Lower leg skin (tissue), 4 donors: ENCODE results near the gene POLK. TPM values are rescaled to one million over a fixed set of nuclear protein-coding genes. Genes with fewer than 3 reads are reported as not detected.
A peak's percentile ranks its signal among the peaks of the same experiment; 100 is the strongest.
"Not testable (repeated sequence)": the region's sequence is repeated elsewhere in the genome, so short reads cannot be mapped to it uniquely, and the experiment has no call there.

Source experiments
- DNase-seq, 2 donors: peaks; one replicate each; pipeline ENCODE4 v3.0.0-alpha.2; 2019; ENCODE audit warnings: low spot score in 2 of 2
- H3K4me3 ChIP-seq: fragments of 200-600 bp; sonication (generic); 2 replicates; pipeline ENCODE4 v1.5.1; 2017; ENCODE audit warnings: mild to moderate bottlenecking, low read depth; ENCODE audit not compliant: poor library complexity, severe bottlenecking
- CTCF ChIP-seq, 3 donors: fragments of 450-650 bp; IDR thresholded peaks; one replicate each; pipeline ENCODE4 v1.5.1; 2016; ENCODE audit warnings: antibody characterized with exemption in 3 of 3, mild to moderate bottlenecking in 3 of 3, moderate library complexity in 2 of 3
- POLR2A ChIP-seq, 2 donors: fragments of 450-650 bp; IDR thresholded peaks; one replicate each; pipeline ENCODE4 v1.6.1; 2016 to 2017; ENCODE audit warnings: antibody characterized with exemption in 2 of 2, mild to moderate bottlenecking in 1 of 2, moderate library complexity in 1 of 2
- WGBS, 2 donors: methylation state at CpG; one replicate each; pipeline ENCODE4 v1.1.5; 2018; 5-methylcytosine and 5-hydroxymethylcytosine counted together
- intact Hi-C: fragments of 100-400 bp; cut with DNase I; formaldehyde crosslinking; loops from one replicate; pipeline ENCODE4 v1.15.0; 2023; ENCODE audit warnings: low total_unique reads
- total RNA-seq, 4 donors: library from RNA; depleted of rRNA; stranded (reverse); fragments of >200 nt; gene quantifications; one replicate each; pipeline ENCODE4 v1.1.0, GENCODE V29; 2016

Gene POLK
- total RNA-seq, 4 donors from 2014 or later: 18.0 to 24.9 (median 19.7) TPM

DNA sequence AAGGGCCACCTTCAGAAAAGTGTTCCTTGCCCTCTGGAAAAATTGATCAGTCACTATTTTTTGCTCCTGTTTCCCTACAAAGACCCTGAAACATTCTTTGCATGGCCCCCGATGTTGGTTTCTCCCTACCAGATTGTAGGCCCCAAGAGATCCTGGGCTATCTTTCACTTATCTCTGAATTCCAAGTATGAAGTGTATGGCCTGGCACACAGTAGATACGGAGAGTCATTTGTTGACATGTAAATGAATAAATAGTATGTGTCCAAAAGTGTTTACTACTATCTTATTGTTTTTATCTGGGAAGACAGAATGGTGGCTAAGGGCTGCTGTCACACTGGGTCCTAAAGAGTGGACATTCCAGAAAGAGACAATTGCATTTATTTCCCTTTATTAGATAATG is 92.1 kb downstream of the POLK start:
- 73 to 88% methylated on average over 2 of the region's 2 CpGs for WGBS, 2 donors
- H3K4me3 ChIP-seq: no peak overlapping the region
- no peak for DNase-seq
- intact Hi-C loops: no loop called here
- TF ChIP-seq POLR2A (IDR thresholded peaks at IDR 0.05): no peak
- no peak for TF ChIP-seq CTCF (IDR thresholded peaks at IDR 0.05)

DNA sequence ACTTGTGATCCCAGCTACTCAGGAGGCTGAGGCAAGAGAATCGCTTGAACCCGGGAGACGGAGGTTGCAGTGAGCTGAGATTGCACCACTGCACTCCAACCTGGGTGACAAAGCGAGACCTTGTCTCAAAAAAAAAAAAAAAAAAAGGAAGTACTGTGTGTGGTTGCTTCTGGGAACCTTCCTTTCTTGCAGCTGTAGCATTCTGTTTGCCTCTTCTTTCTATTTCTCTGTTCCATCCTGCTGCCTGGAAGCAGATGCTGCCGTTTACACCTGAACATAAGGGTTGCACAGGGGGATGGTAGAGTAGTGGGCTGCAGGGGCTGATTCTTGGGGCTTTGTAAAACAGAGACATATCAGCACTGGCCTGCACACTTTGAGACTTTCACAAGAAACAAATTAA is 95.7 kb downstream of the POLK start:
- WGBS, 2 donors: 86 to 90% methylated on average over 5 of the region's 5 CpGs
- intact Hi-C loops, DNase-seq, H3K4me3 ChIP-seq: not testable (repeated sequence)

DNA sequence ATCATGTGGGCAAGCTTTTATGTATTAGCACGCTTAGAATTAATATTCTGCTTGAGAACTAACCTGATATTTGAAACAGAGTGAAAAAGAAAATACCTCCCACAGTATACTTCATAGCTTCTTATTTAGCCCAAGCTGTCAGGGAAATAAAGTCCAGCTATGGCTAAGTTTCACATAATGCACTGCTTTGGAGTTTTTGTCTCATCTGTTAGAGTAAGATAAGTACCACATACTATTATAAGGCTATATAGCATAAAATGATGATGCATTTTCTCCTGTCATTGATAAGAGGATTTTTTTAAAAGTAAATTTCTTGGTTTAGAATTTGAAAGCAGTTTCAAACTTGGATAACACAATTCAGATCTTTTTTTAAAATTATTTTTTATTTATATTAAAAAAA is 97.2 kb downstream of the POLK start:
- WGBS, 2 donors: 91 to 100% methylated on average over 1 of the region's 1 CpG
- TF ChIP-seq CTCF (IDR thresholded peaks at IDR 0.05) (no peak), POLR2A (IDR thresholded peaks at IDR 0.05) (no peak)
- intact Hi-C loops: no loop called here
- no peak overlapping the region for H3K4me3 ChIP-seq
- no peak for DNase-seq

DNA sequence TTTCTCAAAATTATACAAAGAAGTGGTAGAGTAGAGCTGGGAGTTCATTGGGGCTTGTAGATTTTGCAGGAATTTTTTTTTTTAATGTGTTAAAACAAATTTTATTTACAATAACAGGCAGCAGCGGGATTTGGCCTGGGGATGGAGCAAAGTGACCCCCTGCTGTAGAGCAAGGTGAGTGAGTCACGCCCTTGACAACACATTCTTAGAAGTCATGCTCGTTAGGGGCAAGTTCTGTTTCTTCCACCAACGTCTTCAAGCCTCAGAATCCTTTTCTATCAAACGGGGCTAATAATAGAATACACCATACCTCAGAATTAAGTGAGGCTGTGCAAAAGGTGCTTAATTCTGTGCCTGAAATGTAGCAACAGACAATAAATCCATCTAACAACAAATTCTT is 98.5 kb downstream of the POLK start:
- DNase-seq: no peak
- intact Hi-C loops: no loop called here
- 86 to 87% methylated on average over 5 of the region's 5 CpGs for WGBS, 2 donors
- H3K4me3 ChIP-seq: no peak overlapping the region
- TF ChIP-seq POLR2A (IDR thresholded peaks at IDR 0.05) (no peak), CTCF (IDR thresholded peaks at IDR 0.05) (no peak)

GRCh38 chr5:75610859-75611310 is 99.2 kb downstream of the POLK start:
- WGBS, 2 donors: 24 to 31% methylated on average over 11 of the region's 11 CpGs
- DNase-seq, intact Hi-C loops: not testable (repeated sequence)
- peak overlapping the region; percentile 16 for H3K4me3 ChIP-seq

DNA sequence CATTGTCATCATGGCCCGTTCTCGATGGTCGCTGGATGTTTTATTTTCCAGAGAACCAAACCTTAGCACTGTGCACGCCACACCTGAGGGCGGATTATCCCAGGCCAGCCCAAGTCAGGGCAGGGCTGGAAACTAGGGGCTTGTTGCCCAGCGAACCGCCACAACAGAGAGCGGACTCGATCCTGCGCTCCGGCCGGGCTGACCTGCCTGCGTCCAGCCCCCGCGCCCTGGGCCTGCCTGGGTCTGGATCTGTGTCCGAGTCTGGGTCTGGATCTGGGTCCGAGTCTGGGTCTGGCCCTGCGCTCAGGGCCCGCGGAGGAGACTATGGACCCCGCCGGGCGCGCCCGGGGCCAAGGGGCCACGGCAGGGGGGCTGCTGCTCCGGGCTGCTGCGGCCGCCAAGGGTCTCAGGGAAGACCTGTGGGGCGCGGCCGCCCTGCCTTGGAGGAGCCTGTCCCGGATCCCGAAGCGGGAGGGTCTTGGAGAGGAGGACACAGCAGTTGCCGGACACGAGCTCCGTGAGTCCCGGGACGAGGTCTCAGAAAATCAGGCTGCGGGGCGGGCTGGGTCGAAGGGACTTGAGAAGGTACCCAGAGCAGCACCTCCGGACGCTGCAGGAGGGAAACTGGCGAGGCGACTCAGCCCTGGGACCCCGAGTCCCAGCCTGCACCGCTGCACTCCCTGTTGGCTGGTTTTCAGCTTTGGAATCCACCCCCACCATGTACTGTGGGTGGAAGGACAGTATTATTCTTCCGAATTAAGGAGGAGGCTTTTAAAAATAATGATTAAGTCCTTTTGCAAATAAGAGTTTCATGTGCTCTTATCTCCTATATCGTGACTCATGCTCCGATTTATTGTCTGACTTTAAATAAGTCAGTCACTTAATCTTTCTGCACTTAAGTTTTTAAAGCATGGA is 99.9 kb downstream of the POLK start, which contains the start of gene ANKDD1B:
Gene ANKDD1B (plus strand): TSS at position 143 of the 915 bp plus-strand sequence. CDS start 182 bp downstream, at position 325.
- DNase-seq: peak in 1 of 2 donors; percentile 90
- intact Hi-C loops: no loop called here
- H3K4me3 ChIP-seq: peak within 1 kb of the TSS; percentile 16
- 7% methylated on average over 29 to 37 of the region's 52 CpGs for WGBS, 2 donors
- TF ChIP-seq CTCF (IDR thresholded peaks at IDR 0.05) (no peak), POLR2A (IDR thresholded peaks at IDR 0.05) (no peak)
